GM19438 (cell line): ENCODE data around the gene SALL2.
A peak's percentile ranks its signal among the peaks of the same experiment; 100 is the strongest.

Experiments used
- ATAC-seq: cut with Tn5 transposase; IDR thresholded peaks from one replicate; pipeline ENCODE4 v1.9.1; 2021; ENCODE audit warnings: low read depth; ENCODE audit not compliant: unreplicated experiment

Gene SALL2

GRCh38 chr14:21528381-21529348 is 2.5 kb upstream of the SALL2 start:
- no peak for ATAC-seq

- ATAC-seq: no peak
These were observed 1.2 kb upstream of the SALL2 start for GRCh38 chr14:21527318-21527679.

GRCh38 chr14:21526672-21527317 is 649 bp upstream of the SALL2 start:
- ATAC-seq: no peak

- no peak for ATAC-seq
These were observed 580 bp downstream of the SALL2 start for GRCh38 chr14:21525571-21525961.

- ATAC-seq: no peak
These were observed 1.3 kb downstream of the SALL2 start for GRCh38 chr14:21524575-21525490.

GRCh38 chr14:21523203-21523602 is 2.9 kb downstream of the SALL2 start:
- no peak for ATAC-seq

GRCh38 chr14:21521501-21521900 is 4.6 kb downstream of the SALL2 start:
- ATAC-seq: no peak

GRCh38 chr14:21520767-21521166 is 5.4 kb downstream of the SALL2 start:
- ATAC-seq: no peak

GRCh38 chr14:21518725-21519124 is 7.4 kb downstream of the SALL2 start:
- ATAC-seq: no peak

GRCh38 chr14:21514341-21514740 is 11.8 kb downstream of the SALL2 start:
- ATAC-seq: no peak

GRCh38 chr14:21510735-21511657 is 15.2 kb downstream of the SALL2 start, which contains the start of gene METTL3:
METTL3 (minus strand) TSS chr14:21511340; CDS start chr14:21511223, 117 bp downstream.
- ATAC-seq: peak; percentile 97

GRCh38 chr14:21509432-21510143 is 16.6 kb downstream of the SALL2 start:
- ATAC-seq: no peak

GRCh38 chr14:21506557-21506956 is 19.6 kb downstream of the SALL2 start:
- ATAC-seq: no peak

- ATAC-seq: peak; percentile 81
These were observed 21.1 kb downstream of the SALL2 start for GRCh38 chr14:21505012-21505553.

GRCh38 chr14:21503376-21503775 is 22.8 kb downstream of the SALL2 start:
- ATAC-seq: no peak

- no peak for ATAC-seq
These were observed 24.6 kb downstream of the SALL2 start for GRCh38 chr14:21501568-21501967.

GRCh38 chr14:21498540-21499526 is 27.3 kb downstream of the SALL2 start:
- no peak for ATAC-seq

- ATAC-seq: no peak
These were observed 29.7 kb downstream of the SALL2 start for GRCh38 chr14:21496453-21496852.
